ENCODE measurements around the gene MIB1.

MIB1 gene

GRCh38 chr18:21900605-21901352, 160.2 kb downstream of the MIB1 start:
- DNase-seq: no peak

GRCh38 chr18:21901423-21901945, 160.9 kb downstream of the MIB1 start:
- DNase-seq: no peak

GRCh38 chr18:21903709-21904108, 163.1 kb downstream of the MIB1 start:
- DNase-seq: no peak

DNA sequence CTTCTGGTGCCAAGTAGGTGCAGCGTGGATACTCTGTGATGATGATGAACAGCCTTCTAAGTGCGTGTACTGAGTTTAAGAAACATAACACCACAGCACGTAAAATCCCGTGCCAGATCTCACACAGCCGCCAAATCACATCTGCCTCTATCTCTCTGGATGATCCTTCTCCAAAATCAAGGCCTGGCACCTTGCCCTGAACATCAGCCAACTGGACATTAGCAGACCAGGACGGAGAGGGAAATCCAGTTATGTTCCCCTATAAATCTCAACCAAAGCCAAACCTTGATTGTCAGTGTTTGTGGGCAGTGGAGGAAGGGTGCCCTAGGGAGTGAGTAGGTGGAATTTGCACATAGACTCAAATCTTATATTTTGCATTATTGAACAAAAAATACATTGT, 164.3 kb downstream of the MIB1 start:
- no peak for DNase-seq

DNA sequence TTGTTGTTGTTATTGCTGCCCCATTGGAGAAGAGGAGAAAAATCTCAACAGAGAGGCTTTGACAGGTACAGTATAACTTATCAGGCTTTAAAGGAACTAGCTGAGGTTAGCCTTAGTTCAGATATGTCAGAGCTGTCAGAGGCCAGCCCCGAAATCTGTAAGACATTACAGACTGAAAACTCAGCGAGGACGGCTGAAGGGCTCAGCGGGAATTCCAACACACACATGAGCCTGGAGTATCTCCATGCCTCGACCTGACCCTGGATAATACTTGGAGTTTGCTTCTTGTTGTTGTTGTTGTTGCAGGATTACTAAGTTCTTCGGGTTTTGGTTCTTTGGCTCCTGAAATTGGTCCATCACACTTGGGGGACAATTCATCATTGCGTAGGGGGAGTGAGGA, 166.9 kb downstream of the MIB1 start:
- no peak for DNase-seq

DNA sequence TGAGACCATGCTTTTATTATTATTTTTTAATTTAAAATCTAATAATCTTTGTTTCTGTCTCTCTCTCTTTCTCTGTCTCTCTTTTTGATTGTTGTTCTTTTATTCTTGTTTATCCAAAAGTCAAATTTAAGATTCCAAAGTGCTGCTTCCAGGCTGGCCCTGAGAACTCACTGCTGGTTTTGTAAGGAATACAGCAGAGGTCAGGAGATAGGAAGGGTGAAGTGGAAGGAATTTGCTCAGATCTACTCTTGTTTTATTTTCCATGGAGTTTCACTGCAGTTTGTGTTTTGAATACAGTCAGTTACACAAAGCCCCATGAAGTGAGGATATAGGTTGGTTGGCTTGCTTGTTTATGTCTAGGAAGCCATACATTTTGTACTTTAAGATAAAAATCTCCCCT, 168.1 kb downstream of the MIB1 start:
- DNase-seq: no peak

DNA sequence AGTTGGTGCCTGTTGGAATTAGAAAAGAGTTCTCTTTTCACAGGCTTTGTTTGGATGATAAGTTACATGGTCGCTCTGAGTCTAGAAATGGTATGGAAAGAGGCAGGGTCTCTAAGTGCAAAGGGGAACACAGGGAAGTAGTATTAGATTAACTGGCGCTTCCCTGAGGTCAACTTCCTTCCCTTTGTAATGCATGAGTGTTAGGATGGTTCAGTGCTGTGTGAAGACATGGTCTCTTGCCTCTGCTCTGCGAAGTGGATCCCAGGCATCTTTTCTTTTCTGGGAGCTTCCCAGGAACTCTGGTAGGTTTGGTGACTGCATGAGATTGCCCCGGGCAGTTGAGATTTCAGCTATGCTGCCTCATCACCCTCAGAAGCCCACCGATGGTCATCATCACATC, 170.3 kb downstream of the MIB1 start:
- DNase-seq: no peak

- no peak for DNase-seq
These were observed 171.0 kb downstream of the MIB1 start for GRCh38 chr18:21911551-21911950.

GRCh38 chr18:21912339-21913239, 172.0 kb downstream of the MIB1 start:
- DNase-seq: no peak

GRCh38 chr18:21914739-21915319, 174.2 kb downstream of the MIB1 start:
- no peak for DNase-seq

DNA sequence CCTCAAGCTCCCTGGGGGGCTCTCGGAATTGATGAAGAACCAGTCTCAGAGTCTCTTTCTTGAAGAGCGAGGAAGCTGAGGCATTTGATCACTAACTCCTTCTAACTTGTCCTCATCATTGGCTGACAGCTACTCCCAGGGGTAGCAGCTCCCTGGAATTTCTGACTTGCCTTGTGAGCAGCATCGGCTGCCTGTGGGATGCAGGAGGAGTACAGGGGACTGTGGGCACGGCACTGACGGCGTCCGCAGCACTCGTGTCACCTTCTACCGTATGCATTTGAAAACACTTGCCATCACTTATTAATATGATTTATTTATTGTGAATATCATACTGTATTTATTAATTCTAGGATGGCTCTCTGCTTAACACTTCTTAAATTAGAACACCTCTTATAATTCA, 175.0 kb downstream of the MIB1 start:
- no peak for DNase-seq

DNA sequence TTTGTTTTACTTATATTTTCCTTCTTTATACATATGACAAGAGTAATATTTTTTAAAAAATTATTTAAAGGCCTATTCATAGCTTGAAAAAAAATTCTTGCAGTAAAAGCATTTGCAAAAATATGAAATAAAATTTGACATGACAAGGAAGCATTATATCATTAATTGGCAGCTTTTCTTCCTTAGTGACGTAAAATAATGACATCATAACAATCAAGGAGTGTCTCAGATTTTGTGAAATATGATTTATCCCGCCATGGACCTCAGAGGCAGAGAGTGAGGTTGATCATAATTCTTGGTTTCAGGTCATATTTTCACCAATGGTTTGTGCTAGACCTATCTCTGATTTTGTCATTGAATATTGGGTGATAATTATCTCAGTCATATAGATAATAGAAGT, 176.0 kb downstream of the MIB1 start:
- DNase-seq: no peak

DNA sequence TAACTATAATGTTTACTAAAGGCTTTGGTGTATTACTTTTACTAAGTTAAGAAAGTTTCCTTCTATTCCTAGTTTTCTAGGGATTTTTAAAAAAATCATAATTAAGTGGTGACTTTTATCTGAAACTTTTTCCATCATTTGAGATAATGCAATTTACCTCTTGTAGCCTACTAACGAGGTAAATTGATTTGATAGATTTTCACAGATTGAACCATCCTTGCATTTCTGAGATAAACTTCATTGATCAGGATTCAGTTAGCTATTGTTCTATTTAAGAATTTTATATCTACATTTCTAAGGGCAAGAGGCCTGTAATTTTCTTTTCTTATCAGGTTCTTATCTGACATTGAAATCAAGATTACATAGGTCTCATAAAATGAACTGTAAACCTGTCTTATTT, 178.1 kb downstream of the MIB1 start:
- no peak for DNase-seq
